Sigmoid colon (tissue), 4 donors: Measurements from ENCODE around the gene TMEM209.

Experiments used
- EP300 ChIP-seq, 4 donors: sonication (generic); formaldehyde crosslinking; IDR thresholded peaks; one replicate each; pipeline ENCODE4 v1.6.1; 2017; ENCODE audit warnings: antibody characterized with exemption in 4 of 4
- POLR2A ChIP-seq, 2 donors: fragments of 450-650 bp; IDR thresholded peaks; one replicate each; pipeline ENCODE4 v1.6.1; 2016; ENCODE audit warnings: antibody characterized with exemption in 2 of 2, mild to moderate bottlenecking in 2 of 2, moderate library complexity in 2 of 2
- POLR2AphosphoS5 ChIP-seq, 4 donors: sonication (generic); formaldehyde crosslinking; IDR thresholded peaks; one replicate each; pipeline ENCODE4 v1.6.1; 2017; ENCODE audit warnings: antibody characterized with exemption in 4 of 4
- TF ChIP-seq, protein P1 (sequence below), 4 experiments: fragments of 450-650 bp in 3 of 4; fragments of 200-600 bp in 1 of 4; IDR thresholded peaks; one replicate each; pipeline ENCODE4 v1.5.1; 2016 to 2019; ENCODE audit warnings: antibody characterized with exemption in 4 of 4, mild to moderate bottlenecking in 3 of 4, moderate library complexity in 2 of 4

DNA sequence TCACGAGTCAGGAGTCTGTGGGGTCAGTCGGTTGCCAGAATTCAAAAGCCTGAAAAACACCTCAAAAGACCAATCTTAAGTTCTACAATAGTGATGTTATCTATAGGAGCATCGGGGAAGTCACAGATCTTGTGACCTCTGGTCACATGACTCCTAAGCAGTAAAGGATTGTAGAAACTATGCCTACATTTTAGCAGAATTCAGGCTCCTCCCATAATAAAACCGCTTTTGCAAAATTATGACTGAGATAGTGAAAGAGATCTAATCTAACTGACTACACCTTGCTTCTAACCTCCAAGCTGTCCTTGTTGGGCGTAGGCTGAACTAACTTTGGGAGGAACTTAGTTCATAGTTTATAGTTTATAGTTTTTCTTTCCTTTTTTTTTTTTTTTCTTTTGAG is 19.0 kb upstream of the TMEM209 start:
- TF ChIP-seq, protein P1, sequence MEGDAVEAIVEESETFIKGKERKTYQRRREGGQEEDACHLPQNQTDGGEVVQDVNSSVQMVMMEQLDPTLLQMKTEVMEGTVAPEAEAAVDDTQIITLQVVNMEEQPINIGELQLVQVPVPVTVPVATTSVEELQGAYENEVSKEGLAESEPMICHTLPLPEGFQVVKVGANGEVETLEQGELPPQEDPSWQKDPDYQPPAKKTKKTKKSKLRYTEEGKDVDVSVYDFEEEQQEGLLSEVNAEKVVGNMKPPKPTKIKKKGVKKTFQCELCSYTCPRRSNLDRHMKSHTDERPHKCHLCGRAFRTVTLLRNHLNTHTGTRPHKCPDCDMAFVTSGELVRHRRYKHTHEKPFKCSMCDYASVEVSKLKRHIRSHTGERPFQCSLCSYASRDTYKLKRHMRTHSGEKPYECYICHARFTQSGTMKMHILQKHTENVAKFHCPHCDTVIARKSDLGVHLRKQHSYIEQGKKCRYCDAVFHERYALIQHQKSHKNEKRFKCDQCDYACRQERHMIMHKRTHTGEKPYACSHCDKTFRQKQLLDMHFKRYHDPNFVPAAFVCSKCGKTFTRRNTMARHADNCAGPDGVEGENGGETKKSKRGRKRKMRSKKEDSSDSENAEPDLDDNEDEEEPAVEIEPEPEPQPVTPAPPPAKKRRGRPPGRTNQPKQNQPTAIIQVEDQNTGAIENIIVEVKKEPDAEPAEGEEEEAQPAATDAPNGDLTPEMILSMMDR (IDR thresholded peaks at IDR 0.05): no peak
- TF ChIP-seq POLR2A (IDR thresholded peaks at IDR 0.05): no peak
- TF ChIP-seq POLR2AphosphoS5 (IDR thresholded peaks at IDR 0.05): no peak
- no peak for TF ChIP-seq EP300 (IDR thresholded peaks at IDR 0.05)
